Pancreas (tissue), 10 donors: ENCODE measurements around the gene FOXO1. TPM values are rescaled to one million over a fixed set of nuclear protein-coding genes. Genes with fewer than 3 reads are reported as not detected.
A peak's percentile ranks its signal among the peaks of the same experiment; 100 is the strongest.

Source experiments
- ATAC-seq, 4 donors: fragments of 200-7000 bp; cut with Tn5 transposase; one replicate each; pipeline versions ENCODE4 v1.8.0 to v1.9.1; 2020; ENCODE audit warnings: mild to moderate bottlenecking in 4 of 4, moderate library complexity in 4 of 4
- DNase-seq, 6 donors: peaks; one replicate each; pipeline ENCODE4 v3.0.0-alpha.2; 2020
- FAIRE-seq: peaks from 2 replicates; lab custom pipeline; 2012; peaks lifted over from hg19 to GRCh38; lab: Jason Lieb, UNC
- H3K27ac ChIP-seq, 4 donors: fragments of 200-600 bp; sonication (generic); 1 replicate in 3 of 4; 2 replicates in 1 of 4; pipeline versions ENCODE4 v1.5.0 to v1.8.0; 2020
- H3K27me3 ChIP-seq, 4 donors: fragments of 200-600 bp; one replicate each; pipeline ENCODE4 v1.8.0; 2021
- H3K36me3 ChIP-seq, 3 donors: fragments of 200-600 bp; sonication (generic) in 1 of 3; one replicate each; pipeline versions ENCODE4 v1.5.0 to v1.8.0; 2020 to 2021
- H3K4me1 ChIP-seq, 3 donors: fragments of 200-600 bp; one replicate each; pipeline ENCODE4 v1.8.0; 2021
- H3K4me3 ChIP-seq, 4 donors: fragments of 200-600 bp; sonication (generic) in 2 of 4; one replicate each; pipeline versions ENCODE4 v1.5.0 to v1.8.0; 2020 to 2021
- H3K9me3 ChIP-seq, 4 donors: fragments of 200-600 bp; one replicate each; pipeline ENCODE4 v1.8.0; 2021
- CTCF ChIP-seq, 4 donors: fragments of 200-600 bp; sonication (generic) in 3 of 4; IDR thresholded peaks; one replicate each; pipeline versions ENCODE4 v1.5.0 to v1.8.0; 2021; ENCODE audit warnings: antibody characterized with exemption in 4 of 4
- WGBS, 2 donors: extraction: QIAGEN DNeasy Blood & Tissue Kit; methylation state at CpG; one replicate each; pipeline ENCODE4 v1.1.7; 2013; 5-methylcytosine and 5-hydroxymethylcytosine counted together
- intact Hi-C, 3 donors: fragments of 100-400 bp; cut with DNase I; formaldehyde crosslinking; loops; one replicate each; pipeline versions ENCODE4 v1.11.1 to v1.14.2; 2022
- polyA plus RNA-seq, 2 donors: library from polyadenylated mRNA; stranded (reverse); fragments of 200-250 nt; gene quantifications; one replicate each; pipeline ENCODE4 v1.2.3, GENCODE V29; 2013
- total RNA-seq, 6 donors: library from RNA; stranded (reverse); fragmentation: NEBNext Ultra II Directional in 4 of 6; extraction: Animal tissue kit (Norgen Biotek cat#: 25700) in 4 of 6; gene quantifications; one replicate each; pipeline versions ENCODE4 v1.2.1 to v1.2.4, GENCODE V29; 2021 to 2023
- donor health status: healthy with polysubstance abuse.
- donor health status: DM: no; HTN: no; CAD: no; lungs with moderate emphysema.
- donor health status: DM: no; HTN: no; CAD: no.
- donor health status: control.
- donor health status: control.
- donor health status: Bipolar disorder and iron deficiency.
- donor health status: DM: yes; HTN: yes; CAD: no.
- donor health status: DM: no; HTN: no; CAD: no.
- donor health status: DM: no; HTN: no; CAD: no.
- donor health status: DM: yes; HTN: yes; CAD: no.

Gene FOXO1
- total and polyA plus RNA-seq, 8 donors: 3.8 to 21.9 (median 15.0) TPM

- Histone ChIP-seq H3K36me3 (no peaks in the 10 kb centered on the region), H3K4me3 (no peak overlapping the region), H3K27ac (no peak overlapping the region), H3K27me3 (no peaks in the 10 kb centered on the region), H3K4me1 (peaks cover 6 to 12% (median 10%) of the 10 kb centered on the region in 3 donors), H3K9me3 (no peaks in the 10 kb centered on the region)
- no peak for FAIRE-seq
- peak in 1 of 4 donors; percentile 17 for ATAC-seq
- WGBS, 2 donors: 57 to 61% methylated on average over 4 of the region's 4 CpGs
- DNase-seq: no peak
- intact Hi-C loops: no loop called here
- TF ChIP-seq CTCF (IDR thresholded peaks at IDR 0.05): no peak
Observed at GRCh38 chr13:40672765-40673397, 6.4 kb upstream of the FOXO1 start.

DNA sequence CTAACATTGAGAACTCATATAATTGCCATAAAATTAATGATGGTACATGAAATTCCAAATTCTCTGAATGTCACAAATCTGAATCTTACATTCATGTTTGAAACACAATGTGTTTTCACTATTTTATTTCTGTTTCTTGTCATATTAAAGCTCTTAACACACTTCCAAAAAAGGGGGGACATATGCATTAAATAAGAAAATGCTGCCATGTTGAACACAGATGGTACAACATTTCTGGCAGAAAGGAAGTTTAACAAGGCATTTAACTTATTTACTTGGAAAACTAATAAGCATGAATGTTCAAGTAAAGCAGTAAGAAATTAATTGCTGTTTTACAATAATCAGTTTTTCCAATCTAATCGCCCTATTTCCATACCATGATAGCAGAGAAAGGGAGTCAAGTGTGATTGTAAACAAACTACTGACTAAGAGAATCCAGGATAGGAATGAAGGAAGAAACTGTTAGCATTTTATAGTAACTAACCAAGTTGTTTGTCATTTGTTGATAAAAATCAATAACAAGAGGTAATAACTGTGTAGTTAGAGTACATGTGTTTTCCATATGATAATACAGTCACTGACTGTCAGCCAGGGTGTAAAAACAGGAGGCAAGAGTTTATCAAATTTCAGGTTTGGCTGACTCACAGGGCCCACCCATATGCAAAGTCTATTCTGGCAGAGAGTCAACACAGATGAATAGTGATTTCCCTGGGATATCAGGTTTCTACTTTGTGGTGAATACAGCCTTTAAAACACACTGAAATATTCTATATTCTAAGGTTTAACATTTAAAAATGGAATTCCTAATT lies 5.7 kb upstream of the FOXO1 start:
- intact Hi-C loops: no loop called here
- Histone ChIP-seq H3K4me1 (peaks cover 9 to 10% (median 10%) of the 10 kb centered on the region in 3 donors), H3K4me3 (no peak overlapping the region), H3K27me3 (no peaks in the 10 kb centered on the region), H3K9me3 (no peaks in the 10 kb centered on the region), H3K27ac (no peak overlapping the region), H3K36me3 (no peaks in the 10 kb centered on the region)
- FAIRE-seq (no peak), ATAC-seq (peak; percentile 41 to 90 (median 78)), DNase-seq (no peak)
- TF ChIP-seq CTCF (IDR thresholded peaks at IDR 0.05): no peak
- WGBS, 2 donors: 20 to 24% methylated on average over 1 of the region's 1 CpG

DNA sequence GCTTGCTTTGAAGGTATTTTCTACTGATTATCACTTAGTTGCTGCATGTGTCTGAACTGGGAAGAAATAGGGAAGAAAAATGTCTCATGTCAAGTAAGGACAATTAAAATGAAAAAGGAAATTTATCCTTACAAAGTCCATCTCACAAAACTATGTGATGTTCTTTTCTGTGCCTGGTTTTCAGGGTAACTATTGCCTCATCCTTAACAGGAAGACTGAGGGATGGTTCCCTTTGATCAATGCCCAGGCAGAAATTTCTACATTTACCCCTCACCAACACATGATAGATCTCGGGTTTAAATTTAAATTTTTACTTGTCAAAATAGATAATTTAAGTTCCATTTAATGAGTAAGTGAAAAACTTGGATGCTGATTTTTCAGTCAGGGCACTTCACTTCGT lies 3.9 kb upstream of the FOXO1 start:
- WGBS, 2 donors: 73 to 84% methylated on average over 2 of the region's 2 CpGs
- FAIRE-seq: no peak

DNA sequence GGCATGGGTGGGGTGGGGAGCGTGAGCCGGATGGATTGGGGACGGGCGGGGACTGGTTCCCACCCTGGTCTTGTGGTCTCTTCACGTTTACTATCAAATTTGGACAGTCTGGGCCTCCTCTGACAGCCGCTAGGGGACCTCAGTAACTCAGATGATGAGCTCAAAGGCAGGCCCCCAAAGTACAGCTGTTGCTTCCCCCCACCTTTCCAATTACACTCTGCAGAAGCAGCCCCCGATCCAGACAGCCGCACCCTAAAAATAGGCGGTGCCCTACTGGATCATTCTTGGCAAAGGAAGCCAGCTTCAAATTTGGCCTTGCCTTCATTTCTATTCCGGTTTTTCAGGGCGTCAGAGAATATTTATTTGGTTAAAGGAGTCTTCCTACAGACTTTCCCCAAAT lies 1.9 kb upstream of the FOXO1 start:
- Histone ChIP-seq H3K4me3 (no peak overlapping the region), H3K27me3 (no peaks in the 10 kb centered on the region), H3K9me3 (no peaks in the 10 kb centered on the region), H3K36me3 (no peaks in the 10 kb centered on the region), H3K27ac (no peak overlapping the region), H3K4me1 (peaks cover 9 to 10% (median 10%) of the 10 kb centered on the region in 3 donors)
- no peak for TF ChIP-seq CTCF (IDR thresholded peaks at IDR 0.05)
- no peak for DNase-seq
- intact Hi-C loops: no loop called here
- no peak for FAIRE-seq
- WGBS, 2 donors: 71 to 74% methylated on average over 11 of the region's 11 CpGs
- no peak for ATAC-seq

More for the DNA sequence above, 3.9 kb upstream of the FOXO1 start:
- H3K4me1 ChIP-seq: peaks cover 7 to 10% (median 9%) of the 10 kb centered on the region in 3 donors
- H3K4me3 ChIP-seq: no peak overlapping the region
- no peak overlapping the region for H3K27ac ChIP-seq
- H3K27me3 ChIP-seq: no peaks in the 10 kb centered on the region
- intact Hi-C loops: no loop called here
- DNase-seq (no peak), ATAC-seq (no peak)
- H3K36me3 ChIP-seq: no peaks in the 10 kb centered on the region
- no peaks in the 10 kb centered on the region for H3K9me3 ChIP-seq
- no peak for TF ChIP-seq CTCF (IDR thresholded peaks at IDR 0.05)
